Uterus (tissue), 4 donors: Measurements from ENCODE around the gene GHRL. TPM values are rescaled to one million over a fixed set of nuclear protein-coding genes. Genes with fewer than 3 reads are reported as not detected.

Source experiments
- DNase-seq, 2 donors: peaks; one replicate each; pipeline ENCODE4 v3.0.0-alpha.2; 2019 to 2020
- H3K27ac ChIP-seq, 2 donors: fragments of 200-600 bp; sonication (generic); 1 replicate in 1 of 2; 2 replicates in 1 of 2; pipeline ENCODE4 v1.5.1; 2016 to 2018
- H3K27me3 ChIP-seq, 2 donors: fragments of 200-600 bp; sonication (generic); one replicate each; pipeline ENCODE4 v1.5.1; 2018 to 2019; ENCODE audit warnings: control low read depth in 1 of 2
- H3K36me3 ChIP-seq, 2 donors: fragments of 200-600 bp; sonication (generic); one replicate each; pipeline ENCODE4 v1.5.1; 2019; ENCODE audit warnings: control low read depth in 1 of 2
- H3K4me1 ChIP-seq, 2 donors: fragments of 200-600 bp; sonication (generic); one replicate each; pipeline ENCODE4 v1.5.1; 2018 to 2019; ENCODE audit warnings: control low read depth in 1 of 2
- H3K4me3 ChIP-seq, 2 donors: fragments of 200-600 bp; sonication (generic); 1 replicate in 1 of 2; 2 replicates in 1 of 2; pipeline ENCODE4 v1.5.1; 2018 to 2019; ENCODE audit warnings: mild to moderate bottlenecking in 1 of 2
- H3K9me3 ChIP-seq, 2 donors: fragments of 200-600 bp; sonication (generic); one replicate each; pipeline ENCODE4 v1.5.1; 2019; ENCODE audit warnings: control low read depth in 1 of 2
- POLR2A ChIP-seq, 2 donors: fragments of 450-650 bp; IDR thresholded peaks; one replicate each; pipeline ENCODE4 v1.6.1; 2016; ENCODE audit warnings: antibody characterized with exemption in 2 of 2, mild to moderate bottlenecking in 1 of 2, moderate library complexity in 1 of 2
- intact Hi-C: fragments of 100-400 bp; cut with DNase I; formaldehyde crosslinking; loops from one replicate; pipeline ENCODE4 v1.15.1; 2023; ENCODE audit warnings: low total_unique reads
- total RNA-seq, 4 donors: library from RNA; depleted of rRNA in 3 of 4; stranded (reverse); fragments of >200 nt in 3 of 4; gene quantifications; one replicate each; pipeline versions ENCODE4 v1.1.0 to v1.2.4, GENCODE V29; 2014 to 2023
- TF ChIP-seq, protein P1 (sequence below), 4 experiments: fragments of 200-600 bp in 2 of 4; fragments of 450-650 bp in 2 of 4; sonication (generic) in 2 of 4; IDR thresholded peaks; one replicate each; pipeline ENCODE4 v1.5.1; 2016 to 2019; ENCODE audit warnings: antibody characterized with exemption in 4 of 4, mild to moderate bottlenecking in 2 of 4, moderate library complexity in 1 of 4
- donor health status: DM: yes; HTN: yes; CAD: no.

The GHRL gene
- total RNA-seq, 4 donors from 2014 or later, result 7.9 TPM; not detected in 3

DNA sequence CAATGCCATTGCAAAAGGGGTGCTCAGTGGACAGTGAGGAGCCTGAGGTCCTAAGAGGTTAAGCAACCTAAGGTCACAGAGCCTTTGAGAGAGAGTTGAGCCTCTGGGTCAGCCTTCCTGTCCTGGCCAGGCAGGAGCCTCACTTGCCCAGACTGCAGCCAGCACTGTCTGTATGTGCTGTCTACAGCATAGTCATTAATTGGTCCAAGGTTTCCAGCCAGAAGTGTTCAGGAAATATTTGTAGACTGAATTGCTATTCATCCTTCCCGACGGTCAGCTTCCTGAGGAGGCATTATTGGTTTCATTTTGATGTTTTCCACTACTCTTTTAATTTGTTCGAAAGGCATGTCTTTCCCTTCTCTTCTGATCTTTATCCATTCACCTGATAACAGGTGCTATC, 20.1 kb upstream of the GHRL start:
- no peaks in the 10 kb centered on the region for H3K9me3 ChIP-seq

DNA sequence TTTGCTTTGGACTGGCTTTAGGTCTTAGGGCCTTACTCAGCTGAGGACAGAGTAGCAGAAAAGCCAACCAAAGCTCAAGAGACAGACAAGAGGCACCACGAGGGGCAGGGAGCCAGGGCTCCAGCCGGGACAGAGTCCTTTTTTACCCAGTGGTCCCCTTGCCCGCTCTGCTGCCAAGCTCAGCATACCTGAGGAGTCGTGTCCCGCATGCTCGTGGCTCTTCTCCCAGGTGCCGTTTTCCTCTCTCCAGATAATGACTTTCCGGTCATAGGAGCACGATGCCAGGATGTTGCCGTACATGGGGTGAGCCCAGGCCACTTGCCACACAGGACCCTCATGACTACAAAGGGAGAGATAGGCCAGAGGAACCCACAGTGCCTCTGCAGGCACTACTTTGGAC, 19.6 kb upstream of the GHRL start:
- no peak overlapping the region for H3K4me3 ChIP-seq
- H3K4me1 ChIP-seq, result no peaks in the 10 kb centered on the region

More for the DNA sequence above, 20.1 kb upstream of the GHRL start:
- Histone ChIP-seq H3K36me3 (no peaks in the 10 kb centered on the region), H3K27me3 (no peaks in the 10 kb centered on the region), H3K4me1 (no peaks in the 10 kb centered on the region), H3K27ac (no peak overlapping the region), H3K4me3 (no peak overlapping the region)
- intact Hi-C loops, result no loop called here
- TF ChIP-seq POLR2A (IDR thresholded peaks at IDR 0.05), result no peak
- TF ChIP-seq, protein P1, sequence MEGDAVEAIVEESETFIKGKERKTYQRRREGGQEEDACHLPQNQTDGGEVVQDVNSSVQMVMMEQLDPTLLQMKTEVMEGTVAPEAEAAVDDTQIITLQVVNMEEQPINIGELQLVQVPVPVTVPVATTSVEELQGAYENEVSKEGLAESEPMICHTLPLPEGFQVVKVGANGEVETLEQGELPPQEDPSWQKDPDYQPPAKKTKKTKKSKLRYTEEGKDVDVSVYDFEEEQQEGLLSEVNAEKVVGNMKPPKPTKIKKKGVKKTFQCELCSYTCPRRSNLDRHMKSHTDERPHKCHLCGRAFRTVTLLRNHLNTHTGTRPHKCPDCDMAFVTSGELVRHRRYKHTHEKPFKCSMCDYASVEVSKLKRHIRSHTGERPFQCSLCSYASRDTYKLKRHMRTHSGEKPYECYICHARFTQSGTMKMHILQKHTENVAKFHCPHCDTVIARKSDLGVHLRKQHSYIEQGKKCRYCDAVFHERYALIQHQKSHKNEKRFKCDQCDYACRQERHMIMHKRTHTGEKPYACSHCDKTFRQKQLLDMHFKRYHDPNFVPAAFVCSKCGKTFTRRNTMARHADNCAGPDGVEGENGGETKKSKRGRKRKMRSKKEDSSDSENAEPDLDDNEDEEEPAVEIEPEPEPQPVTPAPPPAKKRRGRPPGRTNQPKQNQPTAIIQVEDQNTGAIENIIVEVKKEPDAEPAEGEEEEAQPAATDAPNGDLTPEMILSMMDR (IDR thresholded peaks at IDR 0.05), result no peak
- no peak for DNase-seq

DNA sequence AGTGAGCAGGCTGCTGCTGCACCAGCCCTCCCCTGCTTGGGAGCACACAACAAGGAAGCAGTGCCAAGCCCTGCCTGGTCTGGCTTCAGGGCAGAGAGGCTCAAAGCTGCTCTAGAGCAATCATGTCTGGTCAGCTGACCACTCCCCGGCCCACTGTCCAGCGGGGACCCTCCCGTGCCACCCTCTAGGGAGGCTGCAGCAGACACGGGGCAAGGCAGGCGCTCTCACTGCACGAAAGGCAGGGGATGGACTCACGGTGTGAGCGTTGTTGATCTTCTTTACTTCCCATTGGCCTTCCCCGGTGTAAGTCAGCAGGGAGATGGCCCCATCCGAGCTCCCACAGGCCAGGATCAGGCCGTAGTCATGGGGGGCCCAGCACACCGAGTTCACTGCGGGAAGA, 19.0 kb upstream of the GHRL start:
- H3K27me3 ChIP-seq, result no peaks in the 10 kb centered on the region
- no peak overlapping the region for H3K4me3 ChIP-seq
- H3K27ac ChIP-seq, result no peak overlapping the region
- H3K36me3 ChIP-seq, result no peaks in the 10 kb centered on the region
- H3K9me3 ChIP-seq, result no peaks in the 10 kb centered on the region
- intact Hi-C loops, result no loop called here
- no peaks in the 10 kb centered on the region for H3K4me1 ChIP-seq
- DNase-seq, result no peak
- TF ChIP-seq POLR2A (IDR thresholded peaks at IDR 0.05), result no peak
- TF ChIP-seq, protein P1 (IDR thresholded peaks at IDR 0.05), result no peak

More for the DNA sequence above, 19.6 kb upstream of the GHRL start:
- DNase-seq, result no peak
- no peak overlapping the region for H3K27ac ChIP-seq
- H3K36me3 ChIP-seq, result no peaks in the 10 kb centered on the region
- H3K27me3 ChIP-seq, result no peaks in the 10 kb centered on the region
- intact Hi-C loops, result no loop called here
- H3K9me3 ChIP-seq, result no peaks in the 10 kb centered on the region
- TF ChIP-seq, protein P1 (IDR thresholded peaks at IDR 0.05), result no peak
- TF ChIP-seq POLR2A (IDR thresholded peaks at IDR 0.05), result no peak

DNA sequence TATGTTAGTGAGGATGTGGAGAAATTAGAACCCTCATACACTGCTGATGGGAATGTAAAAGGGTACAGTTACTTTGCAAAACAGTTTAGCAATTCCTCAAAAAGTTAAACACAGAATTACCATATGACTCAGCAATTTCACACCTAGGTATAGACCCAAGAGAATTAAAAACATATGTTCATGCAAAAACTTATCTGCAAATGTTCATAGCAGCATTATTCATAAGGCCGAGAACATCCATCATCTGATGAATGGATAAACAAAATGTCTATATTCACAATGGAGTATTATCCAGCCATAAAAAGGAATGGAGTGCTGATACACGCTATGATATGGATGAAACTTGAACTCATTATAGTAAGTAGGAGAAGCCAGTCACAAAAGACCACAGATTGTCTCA, 17.8 kb upstream of the GHRL start:
- DNase-seq, result no peak
- Histone ChIP-seq H3K9me3 (no peaks in the 10 kb centered on the region), H3K27me3 (no peaks in the 10 kb centered on the region), H3K36me3 (no peaks in the 10 kb centered on the region), H3K4me1 (no peaks in the 10 kb centered on the region), H3K4me3 (no peak overlapping the region), H3K27ac (no peak overlapping the region)
- intact Hi-C loops, result no loop called here
- TF ChIP-seq POLR2A (IDR thresholded peaks at IDR 0.05), result no peak

DNA sequence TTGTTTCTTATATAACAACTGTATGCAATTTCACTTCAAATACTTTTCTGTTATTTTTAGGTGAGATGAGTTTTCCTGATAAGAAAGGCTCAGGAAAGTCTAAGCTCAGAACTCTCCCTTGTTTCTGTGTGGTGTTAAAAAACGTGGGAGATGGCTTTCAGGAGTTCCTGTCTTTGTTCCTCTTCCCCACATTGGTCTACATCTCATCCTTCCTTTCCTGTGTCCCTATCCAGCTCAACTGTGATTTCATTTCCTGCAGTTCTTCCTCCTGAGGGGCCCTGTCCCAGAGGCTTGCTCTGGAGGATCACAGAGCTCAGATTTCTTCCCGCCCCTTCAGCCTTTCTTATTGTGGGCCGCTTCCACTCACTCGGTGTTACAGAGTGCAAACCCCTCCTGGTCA, 17.0 kb upstream of the GHRL start:
- Histone ChIP-seq H3K4me1 (no peaks in the 10 kb centered on the region), H3K27me3 (no peaks in the 10 kb centered on the region), H3K36me3 (no peaks in the 10 kb centered on the region), H3K4me3 (no peak overlapping the region), H3K9me3 (no peaks in the 10 kb centered on the region), H3K27ac (no peak overlapping the region)
- TF ChIP-seq, protein P1 (IDR thresholded peaks at IDR 0.05), result no peak
- no peak for TF ChIP-seq POLR2A (IDR thresholded peaks at IDR 0.05)
- no peak for DNase-seq
- intact Hi-C loops, result no loop called here

DNA sequence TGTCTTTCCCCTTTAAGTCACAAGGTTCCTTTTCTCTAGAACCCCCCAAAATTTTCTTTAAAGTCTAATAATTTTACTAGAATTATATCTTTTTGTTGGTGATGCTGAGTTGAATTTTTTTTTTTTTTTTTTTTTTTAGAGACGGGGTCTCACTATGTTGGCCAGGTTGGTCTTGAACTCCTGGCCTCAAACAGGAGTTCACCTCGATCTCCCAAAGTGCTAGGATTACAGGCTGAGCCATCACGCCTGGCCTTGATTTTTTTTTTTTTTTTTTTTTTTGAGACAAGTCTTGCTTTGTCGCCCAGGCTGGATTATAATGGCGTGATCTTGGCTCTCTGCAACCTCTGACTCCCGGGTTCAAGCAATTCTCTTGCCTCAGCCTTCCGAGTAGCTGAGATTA, 15.9 kb upstream of the GHRL start:
- no peaks in the 10 kb centered on the region for H3K4me1 ChIP-seq
- no peak for TF ChIP-seq POLR2A (IDR thresholded peaks at IDR 0.05)
- TF ChIP-seq, protein P1 (IDR thresholded peaks at IDR 0.05), result no peak
- no peaks in the 10 kb centered on the region for H3K36me3 ChIP-seq
- H3K4me3 ChIP-seq, result no peak overlapping the region
- H3K27me3 ChIP-seq, result no peaks in the 10 kb centered on the region
- DNase-seq, result no peak
- H3K27ac ChIP-seq, result no peak overlapping the region
- intact Hi-C loops, result no loop called here
- no peaks in the 10 kb centered on the region for H3K9me3 ChIP-seq
